Aorta (tissue), 5 donors: ENCODE measurements around the gene ASB10. TPM values are rescaled to one million over a fixed set of nuclear protein-coding genes. Genes with fewer than 3 reads are reported as not detected.

ENCODE experiments used
- ATAC-seq: fragments of 200-7000 bp; cut with Tn5 transposase; one replicate; pipeline ENCODE4 v1.9.1; 2022; ENCODE audit warnings: moderate library complexity; ENCODE audit not compliant: low FRiP score
- DNase-seq, 2 donors: peaks; one replicate each; pipeline ENCODE4 v3.0.0-alpha.2; 2020
- H3K27ac ChIP-seq, 2 donors: one replicate each; pipeline ENCODE4 v1.5.1; 2013; ENCODE audit warnings: low read length in 2 of 2, mild to moderate bottlenecking in 2 of 2, moderate library complexity in 2 of 2, control low read depth in 1 of 2, inconsistent platforms in 1 of 2, low read depth in 1 of 2
- H3K27me3 ChIP-seq, 2 donors: one replicate each; pipeline ENCODE4 v1.6.1; 2013; ENCODE audit warnings: control low read depth in 1 of 2, low read length in 1 of 2, mild to moderate bottlenecking in 1 of 2, moderate library complexity in 1 of 2; ENCODE audit not compliant: insufficient read depth in 2 of 2, control insufficient read depth in 1 of 2
- H3K36me3 ChIP-seq, 2 donors: one replicate each; pipeline ENCODE4 v1.6.1; 2013; ENCODE audit warnings: control low read depth in 1 of 2, low read length in 1 of 2, mild to moderate bottlenecking in 1 of 2; ENCODE audit not compliant: insufficient read depth in 2 of 2, control insufficient read depth in 1 of 2
- H3K4me1 ChIP-seq, 2 donors: one replicate each; pipeline ENCODE4 v1.6.1; 2013; ENCODE audit warnings: low read length in 2 of 2, control low read depth in 1 of 2, mild to moderate bottlenecking in 1 of 2, moderate library complexity in 1 of 2; ENCODE audit not compliant: insufficient read depth in 2 of 2, control insufficient read depth in 1 of 2
- H3K4me3 ChIP-seq, 2 donors: one replicate each; pipeline ENCODE4 v1.5.1; 2013; ENCODE audit warnings: low read length in 2 of 2, control low read depth in 1 of 2, mild to moderate bottlenecking in 1 of 2
- H3K9me3 ChIP-seq: one replicate; pipeline ENCODE4 v1.6.1; 2013; ENCODE audit warnings: mild to moderate bottlenecking, low read length; ENCODE audit not compliant: control insufficient read depth
- WGBS, 2 donors: extraction: QIAGEN DNeasy Blood & Tissue Kit; methylation state at CpG; one replicate each; pipeline ENCODE4 v1.1.7; 2013; 5-methylcytosine and 5-hydroxymethylcytosine counted together
- intact Hi-C, 2 donors: fragments of 100-400 bp; cut with DNase I; formaldehyde crosslinking; loops; one replicate each; pipeline versions ENCODE4 v1.14.2 to v1.15.0; 2022
- polyA plus RNA-seq, 2 donors: library from polyadenylated mRNA; stranded (reverse); fragments of 200-250 nt; gene quantifications; one replicate each; pipeline ENCODE4 v1.2.3, GENCODE V29; 2013
- total RNA-seq, 2 donors: library from RNA; stranded (reverse); fragmentation: NEBNext Ultra II Directional; extraction: Animal tissue kit (Norgen Biotek cat#: 25700); gene quantifications; one replicate each; pipeline ENCODE4 v1.2.1, GENCODE V29; 2021
- donor health status: healthy with polysubstance abuse.
- donor health status: Bipolar disorder and iron deficiency.
- donor health status: DM: no; HTN: no; CAD: no.
- donor health status: DM: no; HTN: no; CAD: no.
- donor health status: DM: yes; HTN: yes; CAD: no.

ASB10 gene
- total and polyA plus RNA-seq, 4 donors = not detected

GRCh38 chr7:151206914-151207313 lies 19.9 kb upstream of the ASB10 start:
- no peak for DNase-seq
- no peaks in the 10 kb centered on the region for H3K27me3 ChIP-seq
- H3K36me3 ChIP-seq = no peaks in the 10 kb centered on the region
- intact Hi-C loops = no loop called here
- no peaks in the 10 kb centered on the region for H3K9me3 ChIP-seq
- H3K4me1 ChIP-seq = no peaks in the 10 kb centered on the region
- 63 to 64% methylated on average over 9 of the region's 9 CpGs for WGBS, 2 donors
- no peak overlapping the region for H3K27ac ChIP-seq
- ATAC-seq = no peak
- no peak overlapping the region for H3K4me3 ChIP-seq

- no peak overlapping the region for H3K4me3 ChIP-seq
- H3K36me3 ChIP-seq = no peaks in the 10 kb centered on the region
- WGBS, 2 donors = 57 to 65% methylated on average over 6 of the region's 6 CpGs
- DNase-seq = no peak
- intact Hi-C loops = no loop called here
- H3K9me3 ChIP-seq = no peaks in the 10 kb centered on the region
- no peaks in the 10 kb centered on the region for H3K4me1 ChIP-seq
- no peak for ATAC-seq
- H3K27ac ChIP-seq = no peak overlapping the region
- H3K27me3 ChIP-seq = no peaks in the 10 kb centered on the region
Measured at GRCh38 chr7:151205730-151206129, 18.7 kb upstream of the ASB10 start.

GRCh38 chr7:151204383-151205032 lies 17.5 kb upstream of the ASB10 start:
- no peaks in the 10 kb centered on the region for H3K9me3 ChIP-seq
- H3K4me3 ChIP-seq = no peak overlapping the region
- H3K4me1 ChIP-seq = no peaks in the 10 kb centered on the region
- no peak for ATAC-seq
- H3K27me3 ChIP-seq = no peaks in the 10 kb centered on the region
- H3K36me3 ChIP-seq = no peaks in the 10 kb centered on the region
- WGBS, 2 donors = 60 to 64% methylated on average over 48 of the region's 48 CpGs
- DNase-seq = no peak
- intact Hi-C loops = no loop called here
- H3K27ac ChIP-seq = no peak overlapping the region

GRCh38 chr7:151202836-151203235 lies 15.8 kb upstream of the ASB10 start:
- 93 to 97% methylated on average over 9 of the region's 9 CpGs for WGBS, 2 donors

GRCh38 chr7:151201751-151202150 lies 14.7 kb upstream of the ASB10 start:
- WGBS, 2 donors = 86 to 87% methylated on average over 4 of the region's 4 CpGs
- no peak for ATAC-seq

More at GRCh38 chr7:151202836-151203235, 15.8 kb upstream of the ASB10 start:
- Histone ChIP-seq H3K36me3 (no peaks in the 10 kb centered on the region), H3K4me1 (no peaks in the 10 kb centered on the region), H3K27me3 (no peaks in the 10 kb centered on the region), H3K27ac (no peak overlapping the region), H3K4me3 (no peak overlapping the region), H3K9me3 (no peaks in the 10 kb centered on the region)
- intact Hi-C loops = no loop called here
- DNase-seq (no peak), ATAC-seq (no peak)

GRCh38 chr7:151201344-151201743 lies 14.3 kb upstream of the ASB10 start:
- no peak overlapping the region for H3K4me3 ChIP-seq
- no peaks in the 10 kb centered on the region for H3K27me3 ChIP-seq
- no peak for ATAC-seq
- no peaks in the 10 kb centered on the region for H3K9me3 ChIP-seq
- intact Hi-C loops = no loop called here
- H3K27ac ChIP-seq = no peak overlapping the region
- DNase-seq = no peak
- no peaks in the 10 kb centered on the region for H3K36me3 ChIP-seq
- no peaks in the 10 kb centered on the region for H3K4me1 ChIP-seq
- WGBS, 2 donors = 89 to 94% methylated on average over 3 of the region's 3 CpGs

More at GRCh38 chr7:151201751-151202150, 14.7 kb upstream of the ASB10 start:
- Histone ChIP-seq H3K36me3 (no peaks in the 10 kb centered on the region), H3K4me1 (no peaks in the 10 kb centered on the region), H3K4me3 (no peak overlapping the region), H3K9me3 (no peaks in the 10 kb centered on the region), H3K27ac (no peak overlapping the region), H3K27me3 (no peaks in the 10 kb centered on the region)
- intact Hi-C loops = no loop called here
- no peak for DNase-seq

GRCh38 chr7:151198945-151199848 lies 12.1 kb upstream of the ASB10 start:
- DNase-seq (no peak), ATAC-seq (peak; percentile 27)
- no peak overlapping the region for H3K4me3 ChIP-seq
- no peaks in the 10 kb centered on the region for H3K27me3 ChIP-seq
- no peaks in the 10 kb centered on the region for H3K36me3 ChIP-seq
- 39 to 44% methylated on average over 30 of the region's 30 CpGs for WGBS, 2 donors
- H3K27ac ChIP-seq = no peak overlapping the region
- intact Hi-C loops = no loop called here
- no peaks in the 10 kb centered on the region for H3K4me1 ChIP-seq
- no peaks in the 10 kb centered on the region for H3K9me3 ChIP-seq

- no peak for ATAC-seq
- no peak overlapping the region for H3K27ac ChIP-seq
- intact Hi-C loops = no loop called here
- no peaks in the 10 kb centered on the region for H3K36me3 ChIP-seq
- DNase-seq = no peak
- no peaks in the 10 kb centered on the region for H3K9me3 ChIP-seq
- no peaks in the 10 kb centered on the region for H3K27me3 ChIP-seq
- H3K4me1 ChIP-seq = no peaks in the 10 kb centered on the region
- no peak overlapping the region for H3K4me3 ChIP-seq
Measured at GRCh38 chr7:151197932-151198331, 10.9 kb upstream of the ASB10 start.
